NCI-H526 treated with DMSO at 0.1 percent for 48 hours (cell line): ENCODE data around the gene CDX1.

Experiments
- DNase-seq: peaks from one replicate; lab custom pipeline; 2025; lab: John Stamatoyannopoulos, UW

Gene CDX1

DNA sequence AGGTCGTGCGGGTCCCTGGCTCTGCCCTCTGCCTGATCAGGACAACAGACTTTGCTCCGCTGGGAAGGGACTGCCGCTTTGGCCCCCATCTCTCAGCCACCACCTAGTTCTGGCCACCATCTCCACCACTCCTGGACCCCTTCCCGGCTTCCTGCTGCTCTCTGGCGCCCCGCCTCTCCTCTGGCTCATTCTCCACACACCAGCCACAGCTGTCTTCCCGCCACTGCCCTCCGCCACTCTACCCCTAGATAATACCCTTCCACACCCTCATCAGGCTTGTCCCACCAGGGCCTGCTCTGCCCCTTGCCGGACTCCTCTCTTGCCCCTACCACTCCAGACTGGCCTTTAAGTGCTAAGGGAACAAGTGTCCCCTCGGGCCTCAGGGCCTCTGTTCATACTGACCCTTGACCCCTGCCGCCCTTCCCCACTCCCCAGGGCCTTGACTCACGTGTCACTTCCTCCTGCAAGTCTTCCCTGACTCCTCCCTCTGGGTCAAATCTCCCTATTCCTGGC is 3.0 kb upstream of the CDX1 start:
- DNase-seq, result no peak

DNA sequence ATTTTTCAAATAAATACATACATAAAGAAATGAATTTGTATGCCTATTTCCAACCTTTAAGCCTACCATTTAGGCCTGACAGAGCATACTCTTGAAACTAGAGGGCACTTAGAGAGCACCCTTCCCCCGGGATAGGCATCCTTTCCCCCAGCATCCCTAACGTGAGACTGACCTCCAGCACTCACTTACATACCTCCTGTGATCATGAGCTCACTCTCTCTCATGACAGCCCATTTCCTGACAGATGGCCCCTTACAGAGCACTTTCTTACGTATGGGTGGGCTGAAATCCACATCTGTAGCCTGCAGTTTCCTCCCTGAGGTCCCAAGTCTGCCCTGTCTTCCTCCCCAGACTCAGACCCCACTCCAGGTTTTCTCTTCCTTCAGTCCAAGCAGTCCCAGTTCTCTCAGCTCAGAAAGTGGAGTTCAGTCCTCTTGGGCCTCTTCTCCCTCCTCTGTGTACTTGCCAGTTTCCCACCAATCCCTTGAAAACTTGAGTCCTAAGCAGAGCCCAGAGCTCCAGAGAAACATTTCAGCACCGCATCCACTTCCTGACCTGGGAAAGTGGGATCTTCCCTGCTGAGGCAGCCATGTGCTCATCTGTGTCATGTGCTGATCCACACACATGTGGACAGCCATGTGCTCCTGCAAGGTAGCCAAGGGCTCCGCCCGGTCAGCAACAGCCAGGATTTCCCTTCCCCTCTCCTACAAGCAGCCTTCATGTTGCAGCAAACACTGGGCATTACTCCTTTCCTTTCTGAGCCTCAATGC is 2.2 kb upstream of the CDX1 start:
- DNase-seq, result no peak

DNA sequence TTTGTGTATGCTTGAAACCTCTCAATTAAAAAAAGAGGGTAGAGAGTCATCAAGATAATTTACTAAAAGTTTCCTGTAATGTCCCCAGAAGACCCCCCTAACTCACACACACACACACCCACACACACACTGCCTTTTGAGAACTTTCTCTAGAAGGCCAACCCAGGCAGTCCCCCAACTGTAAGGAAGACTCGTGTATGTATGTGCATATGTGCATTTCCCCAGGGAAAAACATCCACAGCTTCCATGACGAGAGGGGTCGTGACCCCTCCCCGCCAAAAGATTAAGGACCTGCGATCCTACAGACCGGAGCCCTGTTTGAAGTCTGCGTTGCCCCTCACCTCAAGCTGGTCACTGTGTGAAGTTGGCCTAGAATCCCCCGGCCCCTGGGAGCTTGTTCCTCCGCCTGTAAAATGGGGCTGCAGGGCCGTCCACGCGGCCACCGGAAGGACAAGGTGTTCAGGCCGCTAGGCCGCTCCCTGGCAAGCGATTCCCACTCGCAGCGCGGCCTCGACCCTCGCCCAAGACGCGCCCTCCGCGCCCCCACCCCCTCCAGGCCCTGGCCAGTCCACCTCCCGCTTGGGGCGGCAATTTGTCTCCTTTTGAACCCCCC is 435 bp upstream of the CDX1 start:
- no peak for DNase-seq

DNA sequence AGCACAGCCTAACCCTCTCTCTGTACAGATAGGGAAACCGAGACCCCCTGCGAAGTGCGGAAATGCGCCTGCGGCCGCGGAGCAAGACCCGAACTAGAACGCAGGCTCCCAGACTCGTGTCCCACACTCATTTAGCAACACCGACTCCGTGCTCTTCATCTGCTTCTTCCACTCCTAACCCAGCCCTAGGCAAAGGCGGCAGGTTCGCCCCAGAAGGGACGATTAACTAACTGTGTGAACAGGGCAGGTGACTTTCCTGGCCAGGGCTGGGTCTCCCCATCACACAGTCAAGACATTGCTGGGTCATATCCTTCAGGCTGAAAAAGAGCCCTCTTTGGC is 903 bp downstream of the CDX1 start:
- no peak for DNase-seq

DNA sequence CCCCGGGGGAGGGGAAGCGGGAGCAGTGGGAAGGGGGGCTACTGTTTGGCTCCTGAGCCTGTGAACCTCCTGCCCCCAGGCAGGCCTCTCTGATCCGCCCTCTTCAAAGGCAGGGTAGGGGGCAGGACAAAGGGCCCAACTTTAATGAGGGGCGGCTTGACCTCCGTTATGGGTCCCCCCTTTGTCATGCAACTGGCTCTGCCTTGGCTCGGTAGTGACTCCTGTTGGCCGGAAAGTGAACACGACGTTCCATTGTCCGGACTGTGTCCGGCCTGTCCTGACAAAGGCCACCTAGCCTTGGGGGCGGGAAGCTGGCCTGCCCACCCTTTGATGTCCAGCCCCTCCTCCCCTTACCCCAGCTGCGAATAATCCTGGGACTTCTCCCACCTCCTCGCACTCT is 1.3 kb downstream of the CDX1 start:
- no peak for DNase-seq

DNA sequence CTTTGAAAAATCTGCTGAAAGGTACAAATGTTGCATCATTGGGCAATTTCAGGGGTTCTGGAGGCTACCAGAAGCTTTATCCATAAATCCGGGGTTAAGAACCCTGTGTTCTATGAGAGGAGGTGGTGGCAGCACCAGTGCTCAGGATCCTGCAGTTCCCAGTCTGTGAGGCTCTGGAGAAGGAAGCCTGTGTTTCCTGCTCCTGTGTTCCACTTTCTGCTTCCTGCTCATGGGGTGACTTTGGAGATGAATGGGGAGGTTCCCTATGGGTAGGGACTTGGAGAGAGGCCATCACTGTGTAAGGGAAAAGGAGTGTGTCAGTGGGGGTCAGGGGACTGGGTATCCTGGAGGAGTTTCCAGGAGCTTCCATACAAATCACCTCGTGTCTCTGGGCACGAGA is 2.3 kb downstream of the CDX1 start:
- DNase-seq, result no peak

DNA sequence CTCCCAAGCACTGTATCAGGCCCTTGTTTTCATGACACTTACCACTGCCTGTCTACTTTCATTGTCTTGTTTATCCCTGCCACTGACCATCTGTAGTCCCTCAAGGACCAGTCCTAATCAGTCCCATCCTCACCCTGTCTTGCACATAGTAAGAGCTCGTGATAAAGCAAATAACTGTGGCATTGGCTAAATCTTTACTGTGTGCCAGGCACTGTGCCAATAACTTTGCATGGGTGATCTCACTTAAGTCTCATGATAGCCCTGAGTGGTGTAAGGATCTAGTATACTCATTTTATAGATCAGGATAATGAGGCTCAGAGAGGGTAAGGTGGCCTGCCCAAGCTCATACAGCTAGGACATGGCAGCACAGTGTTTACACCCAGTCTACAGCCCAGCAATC is 5.6 kb downstream of the CDX1 start:
- no peak for DNase-seq

DNA sequence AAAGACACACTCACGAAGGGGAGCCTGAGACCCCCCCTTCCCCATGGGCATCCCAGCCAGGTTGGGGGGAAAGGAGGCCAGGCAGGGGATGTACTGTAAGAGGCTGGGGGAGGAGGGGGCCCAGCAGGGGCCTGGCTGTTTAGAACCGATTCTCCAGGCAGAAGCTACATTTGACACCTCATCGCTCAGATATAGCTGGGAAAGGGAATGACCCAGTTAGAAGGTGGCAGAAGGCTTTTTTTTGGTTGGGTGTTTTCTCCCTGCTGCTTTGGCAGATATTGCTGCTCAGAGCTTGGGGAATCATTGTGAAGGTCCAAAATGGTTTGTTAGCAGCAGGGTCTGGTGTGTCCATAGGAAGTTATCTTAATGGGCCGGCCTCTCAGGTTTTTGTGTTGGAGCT is 6.0 kb downstream of the CDX1 start:
- DNase-seq, result no peak

DNA sequence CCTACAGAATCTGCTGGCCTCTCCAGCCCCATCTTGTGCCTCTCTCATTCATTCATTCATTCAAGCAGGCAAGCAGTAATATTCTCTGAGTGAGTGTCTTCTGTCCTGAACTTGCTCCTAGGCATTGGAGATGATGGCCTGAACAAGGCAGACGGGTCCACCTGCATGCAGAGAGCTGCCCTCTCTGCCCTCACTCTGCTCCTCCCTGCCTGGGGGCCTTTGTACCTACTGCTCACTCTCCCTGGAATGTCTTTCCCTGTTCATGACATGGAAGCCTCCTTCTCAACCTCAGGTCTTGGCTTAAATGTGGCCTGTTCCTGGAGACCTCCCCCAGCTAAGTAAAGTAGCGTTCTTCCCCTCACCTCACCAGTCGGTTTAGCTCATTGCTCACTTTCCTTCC is 6.6 kb downstream of the CDX1 start:
- no peak for DNase-seq

DNA sequence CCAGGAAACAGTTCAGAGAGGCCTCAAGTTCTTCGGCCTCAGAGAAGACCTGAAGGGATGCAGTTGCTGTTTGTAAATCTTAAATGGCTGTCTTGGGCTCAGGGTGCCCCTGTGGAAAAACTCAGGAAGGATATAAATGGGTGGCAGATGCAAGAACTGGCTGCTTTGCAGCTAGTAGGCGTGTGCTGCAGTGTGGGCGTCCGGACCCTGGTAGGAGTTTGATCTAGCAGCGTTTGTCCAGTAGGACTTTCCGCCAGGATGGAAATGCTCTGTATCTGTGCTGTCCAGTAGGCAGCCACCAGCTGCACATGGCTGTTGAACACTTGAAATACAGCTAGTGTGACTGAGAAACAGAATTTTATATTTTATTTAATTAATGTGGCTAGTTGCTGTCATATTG is 7.7 kb downstream of the CDX1 start:
- no peak for DNase-seq

DNA sequence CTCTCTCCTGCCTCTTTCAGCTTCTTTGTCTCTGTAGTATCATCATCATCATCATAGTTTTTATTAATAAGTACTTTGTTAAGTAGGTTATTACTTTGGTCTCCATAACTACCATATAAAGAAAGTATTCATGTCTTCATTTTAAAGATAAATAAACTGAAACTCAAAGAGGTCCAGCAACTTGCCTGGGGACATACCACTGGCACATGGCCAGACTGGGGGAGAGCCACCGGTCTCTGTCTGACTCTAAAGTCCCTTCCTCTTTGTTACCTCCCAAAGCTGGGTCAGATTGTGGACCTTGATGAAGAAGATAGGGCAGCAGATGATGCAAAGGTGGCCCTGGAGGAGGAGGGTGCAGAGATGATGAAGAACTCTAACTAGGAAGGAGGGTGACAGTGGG is 8.5 kb downstream of the CDX1 start:
- no peak for DNase-seq

DNA sequence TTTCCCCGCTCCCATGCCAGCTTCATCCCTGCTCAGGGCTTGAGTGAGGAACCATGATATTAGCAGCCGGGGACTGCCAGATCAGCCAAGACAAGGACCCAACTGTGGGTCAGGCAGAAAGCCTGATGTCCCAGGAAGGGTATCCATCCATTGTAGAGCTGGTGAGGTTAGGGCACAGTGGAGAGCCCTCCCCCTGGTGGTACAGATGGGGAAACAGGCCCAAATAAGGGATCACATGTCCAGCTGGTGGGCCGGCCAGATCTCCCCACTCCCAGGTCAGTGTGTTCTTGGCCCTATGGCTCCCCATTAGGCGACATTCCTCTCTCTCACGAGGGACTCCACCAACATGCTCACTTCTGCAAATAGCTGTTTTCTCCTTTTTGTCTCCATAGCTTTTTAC is 9.0 kb downstream of the CDX1 start:
- no peak for DNase-seq

DNA sequence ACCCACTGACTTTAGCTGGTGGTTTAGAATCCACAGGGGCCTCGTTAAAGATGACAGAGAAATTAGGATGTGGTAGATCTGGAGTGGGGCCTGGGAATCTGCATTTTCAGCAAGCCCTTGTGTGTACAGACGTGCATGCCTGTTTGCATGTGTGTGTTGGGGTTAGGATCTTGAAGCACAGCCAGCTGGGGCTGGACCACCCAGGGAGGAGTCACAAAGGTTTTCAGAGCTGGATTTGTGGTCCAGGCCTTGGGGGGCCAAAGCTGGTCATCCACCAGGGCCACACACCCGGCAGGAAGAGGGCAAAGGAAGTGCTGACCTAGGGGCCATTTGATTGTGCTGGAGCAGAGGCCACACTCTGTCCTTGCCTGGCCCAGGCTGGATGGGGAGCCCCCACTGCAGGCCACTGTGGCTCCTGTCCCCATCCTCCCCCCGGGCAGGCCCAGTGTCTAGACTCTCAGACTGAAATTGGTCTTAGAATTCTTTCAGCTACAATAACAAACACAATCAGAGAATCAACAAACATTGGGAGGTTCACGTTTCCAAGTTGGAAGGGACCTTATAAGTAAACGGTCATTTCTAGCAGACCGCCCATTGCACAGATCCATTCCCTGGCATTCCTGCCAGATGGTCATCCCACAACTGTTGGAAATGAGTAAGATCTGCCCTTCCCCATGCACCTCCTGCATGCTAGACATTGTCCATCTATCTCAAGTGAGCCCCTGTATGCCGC is 10.3 kb downstream of the CDX1 start:
- no peak for DNase-seq

DNA sequence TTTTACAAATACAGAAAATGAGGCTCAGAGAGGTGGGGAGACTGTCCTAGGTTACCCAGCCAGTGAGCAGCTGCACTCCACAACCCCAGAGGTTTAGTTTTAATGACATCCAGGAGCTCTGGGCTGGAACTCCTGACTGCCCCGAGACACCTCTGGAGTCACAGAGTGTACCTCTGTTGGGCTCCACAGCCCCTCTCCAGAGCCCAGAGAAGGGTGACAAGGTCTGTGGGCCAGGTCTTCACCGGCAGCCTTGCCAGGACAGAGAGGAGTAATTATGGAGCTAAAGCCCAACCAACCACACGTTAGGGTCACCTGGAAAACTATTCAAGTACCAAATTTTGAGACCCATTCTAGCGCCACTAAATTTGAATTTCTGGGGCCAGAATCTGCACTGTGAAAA is 11.1 kb downstream of the CDX1 start:
- no peak for DNase-seq

DNA sequence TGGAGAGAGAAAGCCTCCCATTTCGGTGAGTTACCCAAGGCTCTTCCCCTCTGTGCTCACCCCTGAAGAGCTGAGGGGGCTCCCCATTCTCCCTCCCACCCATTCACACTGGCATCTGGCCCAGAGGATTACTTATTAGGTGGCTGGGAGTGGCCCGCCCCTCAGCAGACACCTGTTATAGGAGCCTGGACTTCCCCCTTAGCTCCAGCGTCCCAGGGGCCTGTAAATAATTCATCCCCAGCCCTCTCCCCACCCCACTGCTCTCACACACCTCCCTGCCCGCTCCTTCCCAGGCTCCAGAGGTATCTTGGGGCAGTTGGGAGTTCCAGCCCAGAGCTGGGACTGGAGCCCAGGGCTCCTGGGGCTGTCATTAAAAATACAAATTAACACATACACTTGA is 11.7 kb downstream of the CDX1 start:
- DNase-seq, result no peak

DNA sequence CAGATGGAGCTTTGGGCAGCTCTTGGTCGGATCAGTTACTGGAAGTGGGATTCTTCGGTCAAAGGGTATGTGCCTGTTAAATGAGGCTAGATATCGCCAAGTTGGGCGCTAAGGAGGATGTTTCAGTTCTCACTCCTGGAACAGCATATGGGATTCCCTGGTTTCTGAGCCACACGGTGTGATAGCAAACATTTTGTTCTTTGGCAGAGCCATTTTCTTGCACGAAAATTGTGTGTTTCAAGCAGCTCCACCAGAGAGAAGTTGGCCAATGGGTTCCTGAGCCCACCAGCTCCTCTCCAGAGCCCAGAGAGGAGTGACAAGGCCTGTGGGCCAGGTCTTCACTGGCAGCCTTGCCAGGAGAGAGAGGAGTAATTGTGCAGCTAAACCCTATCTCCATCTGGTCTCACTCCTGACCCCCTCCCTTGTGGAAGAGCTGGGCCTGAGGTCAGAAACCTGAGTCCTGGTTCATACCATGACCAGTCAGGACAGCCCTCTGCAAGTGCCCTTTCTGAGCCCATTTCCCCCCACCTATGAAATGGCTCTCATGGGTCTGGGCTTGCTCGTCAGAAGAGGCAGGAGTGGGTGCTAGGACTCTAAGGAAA is 12.5 kb downstream of the CDX1 start:
- DNase-seq, result no peak

DNA sequence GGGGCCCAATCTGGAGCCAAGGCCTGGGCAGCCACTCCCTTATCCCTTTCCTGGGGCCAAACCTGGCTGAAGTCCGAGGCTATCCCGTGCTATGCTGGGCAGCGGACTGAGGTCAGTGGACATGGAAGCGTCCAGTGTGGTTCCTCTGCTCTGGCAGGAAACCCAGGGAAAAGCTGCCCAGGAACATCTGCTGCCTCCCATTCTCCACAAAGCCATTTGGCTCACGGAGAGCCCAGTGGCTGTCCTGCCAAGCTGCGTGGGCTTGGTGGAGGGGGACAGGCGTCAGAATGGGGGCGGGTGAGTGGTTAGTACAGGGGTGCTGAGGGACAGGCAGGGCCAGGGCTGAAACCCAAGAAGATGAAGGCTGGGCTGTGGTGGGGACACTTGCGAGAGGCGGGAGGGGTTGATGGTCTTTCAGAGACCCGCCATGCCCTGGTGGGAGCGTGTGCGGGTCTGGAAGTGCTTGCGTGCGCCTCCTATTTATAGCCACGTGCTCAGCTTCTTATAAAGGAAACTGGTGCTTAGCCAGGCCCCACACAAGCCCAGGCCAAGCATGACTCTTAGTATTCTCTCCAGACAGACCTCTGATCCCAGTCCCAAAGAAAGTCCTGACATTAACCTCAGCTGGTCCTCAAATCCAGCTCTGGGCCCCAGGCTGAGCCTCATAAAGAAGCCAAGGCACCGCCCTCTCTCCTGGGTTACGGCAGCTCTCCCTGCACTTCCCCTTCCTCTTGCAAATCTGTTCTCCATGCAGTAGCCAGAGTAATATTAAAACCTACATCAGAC is 13.9 kb downstream of the CDX1 start:
- DNase-seq, result no peak

DNA sequence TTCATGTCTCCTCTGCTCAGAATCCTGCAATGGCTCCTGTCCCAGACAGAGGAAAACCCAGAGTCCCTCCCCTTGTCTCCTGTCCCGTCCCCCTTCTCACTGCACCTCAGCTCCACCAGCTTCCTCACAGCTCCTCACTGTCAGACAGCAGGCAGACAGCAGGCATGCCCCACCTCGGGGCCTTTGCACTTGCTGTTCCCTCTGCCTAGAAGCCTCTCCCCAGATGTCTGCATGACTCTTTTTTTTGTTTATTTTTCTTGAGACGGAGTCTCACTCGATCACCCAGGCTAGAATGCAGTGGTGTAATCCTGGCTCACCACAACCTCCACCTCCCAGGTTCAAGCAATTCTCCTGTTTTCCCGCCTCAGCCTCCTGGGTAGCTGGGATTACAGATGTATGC is 14.4 kb downstream of the CDX1 start:
- no peak for DNase-seq

DNA sequence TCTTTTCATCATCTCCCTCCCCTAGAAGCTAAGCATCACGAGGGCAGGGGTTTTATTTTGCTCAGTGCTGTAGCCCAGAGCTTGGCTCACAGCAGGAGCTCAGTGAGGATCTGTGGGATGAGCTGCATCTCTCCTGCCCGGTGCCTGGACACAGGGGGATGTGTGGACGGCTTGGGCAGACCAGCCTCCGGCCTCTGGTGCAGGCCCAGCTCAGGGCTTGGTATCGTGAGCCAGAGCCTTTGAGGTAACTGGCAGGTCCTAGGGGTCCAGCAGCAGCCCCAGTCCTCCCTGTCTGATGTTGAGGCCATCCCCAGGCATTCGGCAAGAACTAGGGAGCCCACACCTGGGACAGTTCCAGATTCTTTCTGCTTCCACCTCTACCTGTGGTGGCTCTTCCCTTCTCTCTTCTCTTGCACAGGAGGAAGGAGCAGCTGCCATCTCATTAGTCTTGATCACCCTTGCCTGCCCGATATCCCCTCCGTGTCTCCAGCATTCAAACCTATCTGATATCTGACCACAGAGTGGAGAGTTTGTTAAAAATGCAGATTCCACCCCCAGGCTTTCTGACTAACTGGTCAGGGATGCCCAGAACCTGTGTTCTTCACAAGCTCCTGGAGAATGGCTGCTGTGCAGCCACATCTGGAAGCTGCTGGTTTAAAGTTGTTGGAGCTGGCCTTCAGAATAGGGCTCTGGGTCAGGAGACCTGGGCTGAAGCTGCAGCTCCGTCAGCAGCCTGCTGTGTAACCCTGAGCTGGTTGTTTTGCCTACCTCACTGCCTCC is 15.4 kb downstream of the CDX1 start:
- DNase-seq, result no peak

DNA sequence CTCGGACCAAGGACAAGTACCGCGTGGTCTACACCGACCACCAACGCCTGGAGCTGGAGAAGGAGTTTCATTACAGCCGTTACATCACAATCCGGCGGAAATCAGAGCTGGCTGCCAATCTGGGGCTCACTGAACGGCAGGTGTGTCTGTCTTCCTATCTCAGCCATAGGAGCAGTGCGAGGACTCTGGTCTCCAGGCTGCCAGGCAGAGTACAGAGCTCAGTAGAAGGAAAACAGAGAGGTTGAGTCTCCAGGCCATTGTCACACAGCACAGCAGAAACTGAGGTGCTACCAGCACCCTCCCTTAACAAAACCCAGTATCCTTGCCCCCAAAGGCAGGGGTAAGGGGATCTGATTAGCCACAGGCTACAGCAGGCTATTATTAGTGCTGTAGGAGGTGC is 16.2 kb downstream of the CDX1 start:
- DNase-seq, result no peak

DNA sequence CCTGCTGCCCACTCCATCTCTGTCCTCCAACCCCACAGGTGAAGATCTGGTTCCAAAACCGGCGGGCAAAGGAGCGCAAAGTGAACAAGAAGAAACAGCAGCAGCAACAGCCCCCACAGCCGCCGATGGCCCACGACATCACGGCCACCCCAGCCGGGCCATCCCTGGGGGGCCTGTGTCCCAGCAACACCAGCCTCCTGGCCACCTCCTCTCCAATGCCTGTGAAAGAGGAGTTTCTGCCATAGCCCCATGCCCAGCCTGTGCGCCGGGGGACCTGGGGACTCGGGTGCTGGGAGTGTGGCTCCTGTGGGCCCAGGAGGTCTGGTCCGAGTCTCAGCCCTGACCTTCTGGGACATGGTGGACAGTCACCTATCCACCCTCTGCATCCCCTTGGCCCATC is 16.9 kb downstream of the CDX1 start:
- DNase-seq, result no peak
